Superior temporal gyrus (tissue), 1 donor: ENCODE measurements around the gene SLC25A10.

Experiments
- DNase-seq: peaks from one replicate; pipeline ENCODE4 v3.0.0-alpha.2; 2016; ENCODE audit errors: extremely low spot score

SLC25A10 gene

GRCh38 chr17:81705518-81706231, 6.4 kb upstream of the SLC25A10 start:
- DNase-seq = no peak

GRCh38 chr17:81706232-81706611, 5.9 kb upstream of the SLC25A10 start:
- DNase-seq = no peak

GRCh38 chr17:81706757-81707624, 5.1 kb upstream of the SLC25A10 start:
- no peak for DNase-seq

- DNase-seq = no peak
Observed at GRCh38 chr17:81707725-81708646, 4.1 kb upstream of the SLC25A10 start.

- no peak for DNase-seq
Observed at GRCh38 chr17:81708739-81709185, 3.3 kb upstream of the SLC25A10 start.

GRCh38 chr17:81710514-81711308, 1.4 kb upstream of the SLC25A10 start:
- no peak for DNase-seq

- no peak for DNase-seq
Observed at GRCh38 chr17:81712468-81713003, 452 bp downstream of the SLC25A10 start.

- DNase-seq = no peak
Observed at GRCh38 chr17:81713004-81713555, 996 bp downstream of the SLC25A10 start.

- no peak for DNase-seq
Observed at GRCh38 chr17:81713556-81714411, 1.7 kb downstream of the SLC25A10 start.

- no peak for DNase-seq
Observed at GRCh38 chr17:81714412-81715106, 2.5 kb downstream of the SLC25A10 start.

- no peak for DNase-seq
Observed at GRCh38 chr17:81715107-81715871, 3.2 kb downstream of the SLC25A10 start.

- DNase-seq = no peak
Observed at GRCh38 chr17:81715872-81716673, 4.0 kb downstream of the SLC25A10 start.

- DNase-seq = no peak
Observed at GRCh38 chr17:81716674-81716996, 4.6 kb downstream of the SLC25A10 start.

- no peak for DNase-seq
Observed at GRCh38 chr17:81717049-81717765, 5.1 kb downstream of the SLC25A10 start.

- no peak for DNase-seq
Observed at GRCh38 chr17:81717766-81718089, 5.6 kb downstream of the SLC25A10 start.

GRCh38 chr17:81719410-81720266, 7.6 kb downstream of the SLC25A10 start:
- no peak for DNase-seq
